Activated naive CD4-positive, alpha-beta T cell treated with anti-CD3 and anti-CD28 coated beads, Interleukin-2, amount 50 U/mL, for 72 hours (primary cell): ENCODE data around the gene IGF2BP1. TPM values are rescaled to one million over a fixed set of nuclear protein-coding genes. Genes with fewer than 3 reads are reported as not detected.

Source experiments
- ATAC-seq, 2 donors: fragments of 150-1000 bp; cut with Tn5 transposase; 2 replicates each; pipeline ENCODE4 v1.10.0; 2021; ENCODE audit warnings: mild to moderate bottlenecking in 2 of 2, moderate library complexity in 2 of 2
- DNase-seq, 2 donors: peaks; one replicate each; pipeline ENCODE4 v3.0.0; 2021 to 2022; ENCODE audit warnings: low spot score in 2 of 2
- H3K27ac Mint-ChIP-seq, 2 donors: one replicate each; pipeline ENCODE4 v1.8.0; 2022; ENCODE audit warnings: mild to moderate bottlenecking in 2 of 2, mixed read lengths in 2 of 2
- H3K36me3 Mint-ChIP-seq, 2 donors: one replicate each; pipeline ENCODE4 v1.8.0; 2022; ENCODE audit warnings: mixed read lengths in 2 of 2
- H3K9me3 Mint-ChIP-seq, 2 donors: one replicate each; pipeline ENCODE4 v1.8.0; 2022; ENCODE audit warnings: mixed read lengths in 2 of 2
- total RNA-seq, 2 donors: library from RNA; stranded (reverse); gene quantifications; one replicate each; pipeline ENCODE4 v1.2.3, GENCODE V29; 2022

Gene IGF2BP1
- under 1 TPM in 1 of 2 donors, not detected in 1; 0.49 TPM for total RNA-seq

DNA sequence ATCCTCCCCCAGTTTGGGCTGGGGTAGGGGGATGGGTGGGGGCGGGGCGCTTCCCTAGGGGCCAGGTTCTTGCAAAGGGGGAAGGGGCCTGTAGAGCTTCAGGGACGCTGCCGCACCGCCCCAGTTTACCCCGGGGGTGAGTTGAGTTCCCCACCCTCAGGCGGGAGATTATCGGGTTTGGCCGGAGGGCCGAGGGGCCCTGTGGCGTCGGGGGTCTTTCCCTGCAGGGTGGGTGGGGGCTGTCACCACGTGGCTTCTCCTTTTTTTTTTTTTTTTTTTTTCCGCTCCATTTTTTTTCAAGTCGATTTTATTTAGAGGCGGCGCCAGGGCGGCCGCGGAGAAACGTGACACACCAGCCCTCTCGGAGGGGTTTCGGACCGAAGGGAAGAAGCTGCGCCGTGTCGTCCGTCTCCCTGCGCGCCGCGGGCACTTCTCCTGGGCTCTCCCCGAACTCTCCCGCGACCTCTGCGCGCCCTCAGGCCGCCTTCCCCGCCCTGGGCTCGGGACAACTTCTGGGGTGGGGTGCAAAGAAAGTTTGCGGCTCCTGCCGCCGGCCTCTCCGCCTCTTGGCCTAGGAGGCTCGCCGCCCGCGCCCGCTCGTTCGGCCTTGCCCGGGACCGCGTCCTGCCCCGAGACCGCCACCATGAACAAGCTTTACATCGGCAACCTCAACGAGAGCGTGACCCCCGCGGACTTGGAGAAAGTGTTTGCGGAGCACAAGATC, at the start of gene IGF2BP1:
TSS of gene IGF2BP1 (plus strand) at position 283 of the 724 bp plus-strand sequence. CDS start at position 644, 361 bp downstream.
- H3K9me3 Mint-ChIP-seq, result no peaks in the 10 kb centered on the region
- H3K36me3 Mint-ChIP-seq, result peaks cover 7 to 11% of the 10 kb centered on the region in 2 donors

DNA sequence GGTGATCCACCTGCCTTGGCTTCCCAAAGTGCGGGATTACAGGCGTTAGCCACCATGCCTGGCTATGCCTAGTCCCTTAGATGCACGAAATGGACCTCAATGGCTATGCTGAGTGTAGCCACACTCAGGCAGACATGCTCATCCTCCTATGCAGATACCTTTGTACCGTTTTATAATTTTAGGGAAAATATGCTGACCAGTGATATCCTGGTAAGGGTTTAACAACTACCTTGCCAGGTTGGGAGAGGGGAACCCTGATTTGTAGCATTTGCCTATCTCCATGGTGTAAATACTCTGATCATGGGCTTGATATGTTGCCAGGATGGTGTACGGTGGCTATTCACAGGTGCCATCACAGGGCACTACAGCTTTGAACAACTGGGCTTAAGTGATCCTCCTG, 45.6 kb upstream of the IGF2BP1 start:
- no peak for ATAC-seq

More for the DNA sequence above, at the start of gene IGF2BP1:
- DNase-seq (no peak), ATAC-seq (peak; percentile 26 to 59)
- peak within 1 kb of the TSS in 1 of 2 donors; percentile 29 for H3K27ac Mint-ChIP-seq

DNA sequence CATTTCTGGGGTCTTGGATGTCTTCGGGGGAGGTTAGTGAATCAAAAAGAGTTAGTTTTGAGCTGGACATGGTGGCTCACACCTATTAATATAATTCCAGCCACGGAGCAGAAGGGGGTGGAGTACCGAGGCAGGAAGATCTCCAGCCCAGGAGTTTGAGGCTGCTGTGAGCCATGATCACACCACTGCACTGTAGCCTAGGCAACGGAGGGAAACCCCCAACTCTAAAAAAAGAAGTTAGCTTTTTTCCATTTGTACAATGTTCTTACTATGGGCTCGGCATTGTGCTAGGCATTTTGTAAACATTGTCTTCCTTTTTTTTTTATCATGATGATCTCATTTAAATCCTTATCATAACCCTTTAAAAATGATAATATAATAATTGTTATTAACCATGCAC, 44.3 kb upstream of the IGF2BP1 start:
- DNase-seq (no peak), ATAC-seq (peak; percentile 44 to 67)
- H3K36me3 Mint-ChIP-seq, result no peaks in the 10 kb centered on the region
- peaks cover 0 to 2% of the 10 kb centered on the region in 2 donors for H3K9me3 Mint-ChIP-seq
- H3K27ac Mint-ChIP-seq, result peak overlapping the region in 1 of 2 donors; percentile 28

More for the DNA sequence above, 45.6 kb upstream of the IGF2BP1 start:
- no peak for DNase-seq
- Mint-ChIP-seq H3K36me3 (no peaks in the 10 kb centered on the region), H3K27ac (no peak overlapping the region), H3K9me3 (peaks cover 0 to 4% of the 10 kb centered on the region in 2 donors)

DNA sequence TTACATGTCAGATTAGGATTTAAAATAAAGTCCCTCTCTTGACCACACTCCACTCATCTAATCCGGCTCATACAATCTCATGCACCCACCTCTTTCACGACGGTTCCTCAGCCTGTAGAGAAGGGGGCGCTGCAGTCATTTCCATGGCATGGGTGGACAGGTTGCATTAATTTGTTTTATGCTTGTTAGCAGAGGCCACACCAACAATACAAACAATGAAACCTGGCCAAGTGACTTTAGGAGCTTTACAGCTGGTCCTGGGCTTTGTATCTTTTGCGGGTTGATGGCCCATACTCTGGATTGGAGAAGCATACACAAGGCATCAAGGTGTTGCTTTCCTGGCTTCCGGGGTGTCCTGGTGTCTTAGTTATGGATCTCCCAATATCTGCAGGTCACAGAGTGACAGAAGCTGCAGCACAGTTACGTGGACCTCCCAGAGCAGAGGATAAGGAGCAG, 42.9 kb upstream of the IGF2BP1 start:
- Mint-ChIP-seq H3K36me3 (no peaks in the 10 kb centered on the region), H3K9me3 (no peaks in the 10 kb centered on the region), H3K27ac (no peak overlapping the region)
- ATAC-seq (peak in 1 of 2 donors; percentile 32), DNase-seq (no peak)

DNA sequence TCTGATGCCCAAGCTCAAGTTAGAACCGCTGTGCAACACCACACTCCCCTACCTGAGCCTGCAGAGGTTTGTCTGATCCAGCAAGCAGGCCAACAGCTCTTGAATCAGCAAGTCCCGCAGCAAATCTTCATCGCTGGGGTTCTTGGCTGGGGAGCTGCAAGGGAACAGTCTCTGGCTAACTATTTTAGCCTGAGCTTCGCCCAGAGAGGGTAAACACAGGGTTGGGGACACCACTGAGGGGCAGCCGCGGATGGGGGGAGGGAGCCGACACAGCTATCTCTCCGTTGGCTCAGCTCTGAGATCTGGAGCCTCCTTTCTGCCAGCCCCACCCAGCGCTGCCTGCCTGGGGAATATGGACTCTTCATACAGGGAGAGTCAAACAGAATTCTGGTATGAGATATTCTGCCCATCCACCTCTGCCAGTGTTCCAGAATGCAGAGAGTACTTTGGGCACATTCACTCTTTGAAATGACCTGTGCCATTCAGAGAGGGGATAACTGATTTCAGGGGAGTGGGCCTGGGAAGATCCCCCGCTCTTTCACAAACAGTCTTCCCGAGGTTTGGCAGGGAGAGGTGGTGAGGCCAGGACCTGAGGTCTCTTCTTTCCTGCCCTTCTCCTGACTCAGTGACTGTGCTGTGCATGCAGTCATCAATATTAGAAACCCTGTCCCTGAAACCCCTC, 36.2 kb upstream of the IGF2BP1 start:
- no peak for ATAC-seq
- H3K27ac Mint-ChIP-seq, result no peak overlapping the region
- no peaks in the 10 kb centered on the region for H3K9me3 Mint-ChIP-seq
- DNase-seq, result no peak
- no peaks in the 10 kb centered on the region for H3K36me3 Mint-ChIP-seq

DNA sequence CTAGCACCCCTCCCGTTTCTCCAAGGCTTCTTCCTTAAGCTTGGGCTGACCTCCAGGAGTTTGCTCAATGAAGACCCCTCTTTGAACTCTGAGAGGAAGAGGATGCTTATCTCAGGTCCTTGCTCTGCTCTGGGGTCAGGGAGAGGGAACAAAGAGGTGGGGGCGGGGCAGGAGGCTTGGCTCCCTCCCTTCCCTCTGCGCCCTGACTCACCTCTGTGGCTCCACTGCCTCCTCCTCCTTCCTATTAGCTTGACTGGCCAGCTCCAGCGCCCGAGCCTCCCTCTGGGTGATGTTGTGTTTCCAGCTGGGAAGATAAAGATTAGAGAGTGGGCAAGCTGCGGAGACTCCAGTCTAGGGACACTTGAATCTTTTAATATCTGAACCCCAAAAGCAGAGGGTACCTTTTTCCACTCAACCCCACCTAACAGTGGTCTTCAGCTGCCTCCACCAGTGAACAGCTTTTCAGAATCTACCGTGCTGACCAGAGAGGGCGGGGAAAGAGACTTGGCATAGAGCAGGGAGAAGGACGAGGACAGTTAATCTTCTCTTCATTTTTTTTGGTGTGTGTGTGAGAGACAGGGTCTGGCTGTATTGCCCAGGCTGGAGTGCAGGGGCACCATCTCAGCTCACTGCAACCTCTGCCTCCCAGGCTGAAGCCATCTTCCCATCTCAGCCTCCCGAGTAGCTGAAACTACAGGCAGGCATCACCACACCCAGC, 35.5 kb upstream of the IGF2BP1 start:
- DNase-seq (no peak), ATAC-seq (no peak)
- Mint-ChIP-seq H3K27ac (no peak overlapping the region), H3K9me3 (no peaks in the 10 kb centered on the region), H3K36me3 (no peaks in the 10 kb centered on the region)

DNA sequence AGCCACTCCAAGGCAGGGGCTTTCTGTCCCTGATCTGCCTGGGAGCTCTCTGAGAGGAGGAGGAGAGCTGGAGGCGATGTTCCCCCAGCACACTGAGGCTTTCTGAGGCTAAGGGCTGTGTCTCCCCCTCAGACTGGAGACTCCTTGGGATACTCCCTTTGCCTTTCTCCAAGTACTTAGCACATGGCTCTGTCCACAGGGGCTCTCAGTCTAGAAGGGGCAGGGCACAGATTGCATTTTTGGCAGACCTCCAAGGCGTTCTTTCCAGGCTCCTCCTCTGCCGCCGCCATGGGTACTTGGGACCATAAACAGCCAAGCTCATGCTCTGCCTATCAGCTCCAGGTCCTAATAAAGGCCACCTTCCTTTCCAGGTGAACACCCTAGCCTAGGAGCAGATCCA, 27.0 kb upstream of the IGF2BP1 start:
- ATAC-seq (no peak), DNase-seq (no peak)
- Mint-ChIP-seq H3K9me3 (no peaks in the 10 kb centered on the region), H3K36me3 (no peaks in the 10 kb centered on the region), H3K27ac (no peak overlapping the region)

DNA sequence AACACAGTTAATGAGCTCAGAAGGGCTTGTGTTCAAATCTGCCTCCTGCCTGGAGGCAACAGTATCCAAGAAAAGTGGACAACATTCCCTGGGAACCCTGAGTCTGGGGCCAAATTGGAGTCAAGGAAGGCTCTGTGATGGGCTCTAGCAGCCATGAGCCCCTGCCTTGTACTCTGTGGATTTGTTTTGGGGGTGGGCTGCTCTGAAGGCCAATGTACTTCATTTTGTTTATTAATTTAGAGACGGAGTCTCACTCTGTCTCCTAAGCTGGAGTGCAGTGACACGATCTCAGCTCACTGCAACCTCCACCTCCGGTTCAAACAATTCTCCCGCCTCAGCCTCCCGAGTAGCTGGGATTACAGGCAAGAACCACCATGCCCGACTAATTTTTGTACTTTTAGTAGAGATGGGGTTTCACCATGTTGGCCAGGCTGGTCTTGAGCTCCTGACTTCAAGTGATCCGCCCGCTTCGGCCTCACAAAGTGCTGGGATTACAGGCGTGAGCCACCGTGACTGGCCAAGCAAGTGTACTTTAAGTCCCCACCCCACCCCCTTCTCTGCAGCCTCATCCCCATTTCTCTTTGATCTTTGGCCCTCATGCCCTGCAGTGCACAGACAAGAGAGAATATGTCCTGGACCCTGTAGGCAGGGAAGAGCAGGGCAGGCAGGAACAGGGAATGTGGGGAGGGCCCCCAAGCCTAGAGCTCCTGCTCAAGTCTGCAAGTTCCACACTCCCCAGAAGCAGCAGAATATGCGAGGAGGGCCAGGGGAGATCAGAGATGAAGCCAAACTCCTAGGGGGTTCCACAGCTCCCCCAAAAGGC, 26.1 kb upstream of the IGF2BP1 start:
- Mint-ChIP-seq H3K36me3 (no peaks in the 10 kb centered on the region), H3K27ac (no peak overlapping the region), H3K9me3 (no peaks in the 10 kb centered on the region)
- DNase-seq, result no peak
- ATAC-seq, result no peak

DNA sequence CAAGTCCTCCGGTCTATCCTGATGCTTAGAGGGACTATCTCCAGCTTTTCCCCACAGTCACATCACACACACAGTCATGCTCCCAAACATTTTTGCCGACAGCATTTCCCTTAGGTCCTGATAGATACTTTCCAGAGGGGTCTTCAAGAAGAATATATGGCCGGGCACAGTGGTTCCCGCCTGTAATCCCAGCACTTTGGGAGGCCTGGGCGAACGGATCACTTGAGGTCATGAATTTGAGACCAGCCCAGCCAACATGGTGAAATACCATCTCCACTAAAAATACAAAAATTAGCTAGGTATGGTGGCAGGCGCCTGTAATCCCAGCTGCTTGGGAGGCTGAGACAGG, 24.5 kb upstream of the IGF2BP1 start:
- no peak for ATAC-seq
- DNase-seq, result no peak
- Mint-ChIP-seq H3K9me3 (no peaks in the 10 kb centered on the region), H3K36me3 (no peaks in the 10 kb centered on the region), H3K27ac (no peak overlapping the region)

DNA sequence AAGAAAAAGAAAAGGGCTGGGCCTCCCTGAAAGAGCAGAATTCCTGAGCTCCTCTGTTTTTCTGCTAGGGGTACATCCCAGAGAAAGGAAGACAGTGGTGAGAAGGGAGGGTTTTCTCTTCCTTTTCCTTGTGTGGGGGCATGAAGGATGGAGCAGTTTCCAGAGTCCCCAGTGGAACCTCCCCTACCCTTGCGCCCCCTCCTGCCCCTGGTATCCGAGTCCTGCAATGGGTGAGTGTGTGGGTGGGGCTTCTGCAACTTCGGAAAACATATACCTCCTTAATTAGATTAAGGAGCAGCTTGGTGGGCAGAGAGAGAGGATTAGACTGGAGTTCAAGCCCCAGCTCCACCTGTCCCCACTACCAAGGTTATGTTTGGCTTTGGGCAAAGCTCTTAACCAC, 23.4 kb upstream of the IGF2BP1 start:
- no peaks in the 10 kb centered on the region for H3K36me3 Mint-ChIP-seq
- H3K27ac Mint-ChIP-seq, result no peak overlapping the region
- H3K9me3 Mint-ChIP-seq, result no peaks in the 10 kb centered on the region
- no peak for DNase-seq
- no peak for ATAC-seq

DNA sequence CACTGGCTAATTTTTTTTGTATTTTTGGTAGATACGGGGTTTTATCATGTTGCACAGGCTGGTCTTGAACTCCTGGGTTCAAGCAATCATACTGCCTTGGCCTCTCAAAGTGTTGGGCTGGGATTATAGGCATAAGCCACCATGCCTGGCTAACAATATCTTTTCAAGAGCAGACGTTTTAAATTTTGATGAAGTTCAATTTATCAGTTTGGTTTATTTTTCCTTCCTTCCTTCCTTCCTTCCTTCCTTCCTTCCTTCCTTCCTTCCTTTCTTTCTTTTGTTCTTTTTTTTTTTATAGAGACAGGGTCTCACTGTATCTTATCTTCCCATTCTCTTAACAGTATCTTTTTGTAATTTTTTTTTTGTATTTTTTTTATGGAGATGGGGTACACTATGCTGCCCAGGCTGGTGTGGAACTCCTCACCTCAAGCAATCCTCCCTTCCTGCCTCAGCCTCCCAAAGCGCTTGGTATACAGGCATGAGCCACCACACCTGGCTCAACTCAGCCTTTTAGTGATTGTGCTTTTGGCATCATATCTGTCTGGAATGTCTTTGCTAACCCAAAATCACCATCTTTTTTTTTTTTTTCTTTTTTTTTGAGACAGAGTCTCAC, 15.2 kb upstream of the IGF2BP1 start:
- Mint-ChIP-seq H3K27ac (peak overlapping the region in 1 of 2 donors; percentile 15), H3K36me3 (peaks cover 5% of the 10 kb centered on the region in 2 donors), H3K9me3 (peaks cover 0 to 4% of the 10 kb centered on the region in 2 donors)
- ATAC-seq, result no peak
- DNase-seq, result no peak

DNA sequence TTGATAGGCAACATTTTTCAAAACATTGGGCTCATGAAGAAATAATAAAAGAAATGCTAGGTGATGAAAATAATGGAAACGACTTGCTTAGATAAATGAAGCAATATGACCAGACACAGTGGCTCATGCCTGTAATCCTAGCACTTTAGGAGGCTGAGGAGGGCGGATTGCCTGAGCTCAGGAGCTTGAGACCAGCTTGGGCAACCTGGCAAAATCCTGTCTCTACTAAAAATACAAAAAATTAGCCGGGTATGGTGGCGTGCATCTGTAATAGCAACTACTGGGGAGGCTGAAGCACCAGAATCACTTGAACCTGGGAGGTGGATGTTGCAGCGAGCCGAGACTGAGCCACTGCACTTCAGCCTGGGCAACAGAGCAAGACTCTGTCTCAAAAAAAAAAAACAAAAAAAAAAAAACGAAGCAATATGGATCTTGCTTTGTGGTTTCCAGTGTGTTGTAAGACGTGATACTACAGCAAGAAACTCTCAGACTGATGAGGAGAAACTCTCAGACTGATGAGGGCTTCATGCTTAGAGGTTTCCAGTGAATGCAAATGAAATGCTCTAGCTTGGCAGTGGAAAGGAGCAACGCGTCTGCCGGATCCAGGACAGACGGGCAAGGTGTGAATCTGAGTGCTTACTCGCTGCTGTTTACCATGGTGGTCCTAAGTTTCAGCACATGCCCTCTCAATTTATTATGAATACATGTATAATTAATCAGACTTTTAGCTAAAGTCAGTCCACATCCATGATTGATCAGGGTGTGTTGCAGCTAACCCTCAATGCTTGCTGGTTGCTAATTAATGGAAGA, 11.5 kb upstream of the IGF2BP1 start:
- no peak for ATAC-seq
- Mint-ChIP-seq H3K36me3 (peaks cover 5% of the 10 kb centered on the region in 2 donors), H3K9me3 (peaks cover 0 to 4% of the 10 kb centered on the region in 2 donors), H3K27ac (no peak overlapping the region)
- DNase-seq, result no peak

DNA sequence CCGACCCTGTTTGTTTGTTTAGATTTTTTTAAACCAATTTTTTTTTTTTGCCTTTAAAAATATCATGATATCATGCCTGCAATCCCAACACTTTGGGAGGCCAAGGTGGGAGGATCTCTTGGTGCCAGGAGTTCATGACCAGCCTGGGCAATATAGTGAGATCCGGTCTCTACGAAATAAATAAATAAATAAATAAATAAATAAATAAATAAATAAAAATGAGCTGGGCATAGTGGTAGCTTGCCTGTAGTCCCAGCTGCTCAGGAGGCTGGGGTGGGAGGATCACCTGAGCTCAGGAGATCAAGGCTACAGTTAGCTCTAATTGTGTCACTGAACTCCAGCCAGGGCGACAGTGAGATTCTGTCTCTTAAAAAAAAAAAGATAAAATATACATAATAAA, 8.1 kb upstream of the IGF2BP1 start:
- Mint-ChIP-seq H3K36me3 (no peaks in the 10 kb centered on the region), H3K27ac (no peak overlapping the region), H3K9me3 (no peaks in the 10 kb centered on the region)
- no peak for DNase-seq
- ATAC-seq, result no peak

DNA sequence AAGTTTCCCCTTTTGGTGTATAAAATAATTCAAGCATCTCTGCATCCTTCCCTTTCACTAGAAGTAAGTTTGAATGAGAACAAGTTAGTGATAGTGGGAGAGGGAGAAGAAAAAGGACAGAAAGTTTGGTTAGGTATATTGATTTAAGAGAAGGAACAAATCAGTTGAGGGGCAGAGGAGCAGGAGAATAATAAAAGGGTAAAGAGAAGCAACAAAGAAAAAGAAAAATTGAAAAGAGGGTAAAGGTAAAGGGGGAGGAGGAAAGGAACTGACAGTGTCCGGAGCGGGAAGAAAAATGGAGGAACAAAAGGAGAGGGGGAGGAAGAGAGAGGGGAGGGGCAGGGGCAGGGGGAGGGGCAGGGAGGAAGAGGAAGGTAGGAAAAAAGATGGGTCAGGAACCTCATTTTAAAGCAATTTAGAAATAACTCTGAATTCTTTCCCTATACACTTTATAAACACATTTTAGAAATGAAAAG, 6.3 kb upstream of the IGF2BP1 start:
- ATAC-seq (no peak), DNase-seq (no peak)
- Mint-ChIP-seq H3K27ac (no peak overlapping the region), H3K36me3 (no peaks in the 10 kb centered on the region), H3K9me3 (no peaks in the 10 kb centered on the region)

DNA sequence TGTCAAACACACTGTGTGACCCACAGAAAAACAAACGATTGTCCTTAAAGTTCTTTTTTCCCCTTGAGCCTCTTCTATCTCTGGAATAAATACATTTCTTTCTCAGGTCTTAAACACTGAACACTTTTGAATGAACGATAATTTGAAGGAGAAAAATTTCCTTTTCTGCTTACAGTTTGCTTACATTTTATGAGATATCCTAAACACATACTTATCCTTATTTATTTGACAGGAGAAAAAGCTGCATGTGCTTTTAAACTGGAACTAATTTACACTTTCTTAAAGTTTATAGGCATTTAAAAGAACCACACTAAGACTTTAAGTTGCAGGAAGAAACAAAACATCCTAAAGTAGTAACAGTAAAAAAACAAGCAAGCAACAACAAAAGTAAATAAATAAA, 4.7 kb upstream of the IGF2BP1 start:
- Mint-ChIP-seq H3K27ac (no peak overlapping the region), H3K9me3 (no peaks in the 10 kb centered on the region), H3K36me3 (peaks cover 0 to 5% of the 10 kb centered on the region in 2 donors)
- ATAC-seq (no peak), DNase-seq (no peak)
